Keratinocyte (primary cell): Measurements from ENCODE around the gene HOXC5. TPM values are rescaled to one million over a fixed set of nuclear protein-coding genes. Genes with fewer than 3 reads are reported as not detected.

Experiments used
- DNase-seq: peaks from one replicate; pipeline ENCODE4 v3.0.0-alpha.2; 2011; ENCODE audit warnings: low read depth, missing footprints, low spot score
- FAIRE-seq: peaks from 2 replicates; lab custom pipeline; 2011; peaks lifted over from hg19 to GRCh38; lab: Jason Lieb, UNC
- H2AFZ ChIP-seq: 2 replicates; pipeline ENCODE4 v1.6.0; 2012; ENCODE audit warnings: low read length, control low read depth, inconsistent platforms; ENCODE audit not compliant: control insufficient read depth
- H3K27ac ChIP-seq: 2 replicates; pipeline ENCODE4 v1.5.1; 2011; ENCODE audit warnings: low read length; ENCODE audit not compliant: control insufficient read depth, insufficient read depth
- H3K27me3 ChIP-seq: 3 replicates; pipeline ENCODE4 v1.6.0; 2011; ENCODE audit warnings: low read length; ENCODE audit not compliant: control insufficient read depth, insufficient read depth; ENCODE audit errors: extremely low read depth
- H3K36me3 ChIP-seq, 2 experiments: 2 replicates in 1 of 2; 3 replicates in 1 of 2; pipeline ENCODE4 v1.5.1; 2011; ENCODE audit warnings: low read length in 2 of 2, mild to moderate bottlenecking in 1 of 2; ENCODE audit not compliant: control insufficient read depth in 2 of 2, insufficient read depth in 2 of 2; ENCODE audit errors: extremely low read depth in 1 of 2
- H3K4me1 ChIP-seq: 3 replicates; pipeline ENCODE4 v1.5.1; 2011; ENCODE audit warnings: low read length; ENCODE audit not compliant: control insufficient read depth, insufficient read depth; ENCODE audit errors: extremely low read depth
- H3K4me2 ChIP-seq: 3 replicates; pipeline ENCODE4 v1.6.0; 2011; ENCODE audit warnings: low read depth, low read length; ENCODE audit not compliant: control insufficient read depth, insufficient read depth; ENCODE audit errors: extremely low read depth
- H3K4me3 ChIP-seq, 3 experiments: fragments of 200-600 bp in 1 of 3; sonication (generic) in 1 of 3; 2 replicates in 2 of 3; 3 replicates in 1 of 3; pipeline ENCODE4 v1.5.1; 2011 to 2016; ENCODE audit warnings: low read length in 3 of 3, mild to moderate bottlenecking in 3 of 3, control low read depth in 2 of 3, inconsistent platforms in 1 of 3, low read depth in 1 of 3, mixed read lengths in 1 of 3, mixed run types in 1 of 3, moderate library complexity in 1 of 3; ENCODE audit not compliant: control insufficient read depth in 2 of 3, insufficient read depth in 2 of 3; ENCODE audit errors: extremely low read depth in 1 of 3
- H3K79me2 ChIP-seq: 2 replicates; pipeline ENCODE4 v1.6.0; 2012; ENCODE audit warnings: low read length; ENCODE audit not compliant: control insufficient read depth, insufficient read depth
- H3K9ac ChIP-seq: 3 replicates; pipeline ENCODE4 v1.6.0; 2011; ENCODE audit warnings: low read length; ENCODE audit not compliant: control insufficient read depth, insufficient read depth; ENCODE audit errors: extremely low read depth
- H3K9me1 ChIP-seq: 3 replicates; pipeline ENCODE4 v1.6.0; 2011; ENCODE audit warnings: low read length; ENCODE audit not compliant: control insufficient read depth, insufficient read depth; ENCODE audit errors: extremely low read depth
- H3K9me3 ChIP-seq: 2 replicates; pipeline ENCODE4 v1.5.1; 2012; ENCODE audit warnings: low read depth, low read length; ENCODE audit not compliant: control insufficient read depth
- H4K20me1 ChIP-seq: 3 replicates; pipeline ENCODE4 v1.6.0; 2011; ENCODE audit warnings: low read length; ENCODE audit not compliant: control insufficient read depth, insufficient read depth; ENCODE audit errors: extremely low read depth
- EZH2 ChIP-seq: IDR thresholded peaks from one replicate; pipeline ENCODE4 v1.6.1; 2012; ENCODE audit warnings: inconsistent platforms, mild to moderate bottlenecking, low read length, moderate library complexity
- dilution Hi-C: fragments of 300-500 bp; cut with MboI; formaldehyde crosslinking; loops from one replicate; pipeline ENCODE4 v1.7.0; 2020; ENCODE audit warnings: low sequenced_read_pairs; ENCODE audit not compliant: extremely low pct_ligation_motif_present
- polyA plus RNA-seq, 5 experiments: library from polyadenylated mRNA; depleted of rRNA in 3 of 5; stranded (reverse) in 3 of 5; stranded (forward) in 1 of 5; unstranded in 1 of 5; fragments of >200 nt; gene quantifications; 1 replicate in 1 of 5; 2 replicates in 3 of 5; 3 replicates in 1 of 5; pipeline versions ENCODE4 v1.2.1 to v1.2.3, GENCODE V29; 2011 to 2012; ENCODE audit warnings: missing spikeins in 2 of 5, low read depth in 1 of 5, low replicate concordance in 1 of 5
- TF ChIP-seq, protein P1 (sequence below), 3 experiments: IDR thresholded peaks in 1 of 3; conservative IDR thresholded peaks in 1 of 3; optimal IDR thresholded peaks in 1 of 3; 2 replicates in 2 of 3; 3 replicates in 1 of 3; pipeline versions ENCODE3 to v1.5.1; 2011; ENCODE audit warnings: low read length in 3 of 3, mild to moderate bottlenecking in 3 of 3, moderate library complexity in 2 of 3, control low read depth in 1 of 3, inconsistent platforms in 1 of 3; ENCODE audit not compliant: insufficient read depth in 2 of 3; ENCODE audit errors: extremely low read depth in 1 of 3

The HOXC5 gene
- polyA plus RNA-seq, 1 donor (not counting 4 experiments of a cell fraction or from before 2014, with no cell fraction given) = 0.18 TPM

DNA sequence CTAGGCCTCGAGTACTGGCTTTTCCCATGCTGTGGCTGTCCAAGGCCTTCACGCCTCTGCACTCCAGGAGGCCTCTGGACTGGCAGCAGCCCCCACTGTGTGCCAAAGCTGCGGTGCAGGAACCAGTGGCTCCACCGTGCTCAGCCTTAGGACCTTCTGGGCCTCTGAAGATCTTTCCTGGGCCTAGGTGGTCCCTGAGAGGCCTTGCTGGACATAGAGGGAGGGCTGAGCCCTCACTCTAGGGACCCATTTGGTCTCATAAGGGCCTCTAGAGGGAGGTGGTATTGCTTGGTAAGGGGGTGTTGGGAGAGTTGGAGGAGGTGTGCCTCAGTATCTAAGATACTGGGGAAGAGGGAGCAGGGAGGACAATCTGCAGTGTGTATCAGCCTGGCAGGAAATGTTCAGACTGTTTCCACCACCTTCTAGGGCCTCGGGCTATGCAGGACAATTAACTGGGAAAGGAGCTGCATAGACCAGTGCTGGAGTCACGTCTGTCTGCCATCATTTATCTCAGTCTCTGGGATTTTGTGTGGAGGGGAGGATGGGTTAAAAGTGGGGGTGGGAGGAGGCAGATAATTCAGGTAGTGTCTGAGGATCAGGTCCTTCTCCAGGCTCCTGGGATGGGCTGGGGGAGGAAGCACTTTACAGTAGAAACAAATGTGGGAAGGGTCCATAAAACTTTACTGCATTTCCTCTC, 2.9 kb downstream of the HOXC5 start:
- FAIRE-seq (no peak), DNase-seq (no peak)
- Histone ChIP-seq H3K4me1 (peaks cover 39% of the 10 kb centered on the region), H3K79me2 (no peaks in the 10 kb centered on the region), H4K20me1 (no peaks in the 10 kb centered on the region), H3K9ac (no peak overlapping the region), H3K36me3 (no peaks in the 10 kb centered on the region), H2AFZ (no peak overlapping the region), H3K9me1 (no peaks in the 10 kb centered on the region), H3K9me3 (no peaks in the 10 kb centered on the region), H3K4me3 (no peak overlapping the region), H3K4me2 (no peak overlapping the region), H3K27me3 (peaks cover 3% of the 10 kb centered on the region), H3K27ac (no peak overlapping the region)
- TF ChIP-seq, protein P1, sequence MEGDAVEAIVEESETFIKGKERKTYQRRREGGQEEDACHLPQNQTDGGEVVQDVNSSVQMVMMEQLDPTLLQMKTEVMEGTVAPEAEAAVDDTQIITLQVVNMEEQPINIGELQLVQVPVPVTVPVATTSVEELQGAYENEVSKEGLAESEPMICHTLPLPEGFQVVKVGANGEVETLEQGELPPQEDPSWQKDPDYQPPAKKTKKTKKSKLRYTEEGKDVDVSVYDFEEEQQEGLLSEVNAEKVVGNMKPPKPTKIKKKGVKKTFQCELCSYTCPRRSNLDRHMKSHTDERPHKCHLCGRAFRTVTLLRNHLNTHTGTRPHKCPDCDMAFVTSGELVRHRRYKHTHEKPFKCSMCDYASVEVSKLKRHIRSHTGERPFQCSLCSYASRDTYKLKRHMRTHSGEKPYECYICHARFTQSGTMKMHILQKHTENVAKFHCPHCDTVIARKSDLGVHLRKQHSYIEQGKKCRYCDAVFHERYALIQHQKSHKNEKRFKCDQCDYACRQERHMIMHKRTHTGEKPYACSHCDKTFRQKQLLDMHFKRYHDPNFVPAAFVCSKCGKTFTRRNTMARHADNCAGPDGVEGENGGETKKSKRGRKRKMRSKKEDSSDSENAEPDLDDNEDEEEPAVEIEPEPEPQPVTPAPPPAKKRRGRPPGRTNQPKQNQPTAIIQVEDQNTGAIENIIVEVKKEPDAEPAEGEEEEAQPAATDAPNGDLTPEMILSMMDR (optimal IDR thresholded peaks at IDR 0.05 in 1 of 3, IDR thresholded peaks at IDR 0.05 in 1 of 3, conservative IDR thresholded peaks at IDR 0.05 in 1 of 3; ENCODE audit: extremely low read depth in 1 of 3, insufficient read depth in 2 of 3, low read length in 3 of 3) = no peak
- TF ChIP-seq EZH2 = no peak
- dilution Hi-C loops = no loop called here

DNA sequence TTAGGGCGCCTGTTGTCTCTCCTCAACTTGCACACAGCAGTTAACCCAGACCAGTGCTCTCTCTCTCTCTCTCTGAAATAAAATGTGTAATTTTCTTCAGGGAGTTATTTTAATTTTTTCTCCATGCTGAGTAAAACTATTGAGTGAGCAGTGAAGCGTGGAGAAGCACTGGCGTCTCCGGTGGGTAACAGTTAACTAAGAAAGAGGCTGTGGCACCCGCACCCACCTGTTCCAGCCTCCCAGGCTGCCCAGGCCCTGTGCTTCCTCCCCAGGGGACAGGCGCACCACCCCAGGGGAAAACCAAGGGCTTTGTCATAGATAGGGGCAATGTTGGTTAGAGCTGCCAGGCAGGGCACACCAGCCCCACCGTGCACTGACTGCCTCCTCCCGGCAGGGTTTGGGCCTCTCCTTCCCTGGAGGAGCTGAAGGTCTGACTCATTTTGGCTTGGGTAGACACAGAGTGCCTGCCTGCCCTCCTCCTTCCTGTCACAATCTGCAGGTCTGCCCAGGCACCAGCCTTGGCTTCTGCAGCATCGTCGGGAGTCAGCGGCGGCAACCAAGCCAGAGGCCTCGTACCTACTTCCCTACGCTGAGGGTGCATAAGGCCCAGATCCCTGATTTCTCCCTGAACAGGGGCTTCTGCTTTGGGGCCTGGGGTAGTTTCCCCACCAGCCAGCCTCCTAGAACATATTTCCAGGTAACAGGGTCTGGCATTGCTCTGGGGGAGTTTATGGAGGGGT, 3.9 kb downstream of the HOXC5 start:
- H3K9me1 ChIP-seq = no peaks in the 10 kb centered on the region
- peak overlapping the region; percentile 44 for H3K4me2 ChIP-seq
- H3K4me3 ChIP-seq = no peak overlapping the region
- H3K9me3 ChIP-seq = no peaks in the 10 kb centered on the region
- FAIRE-seq = peak; percentile 91
- DNase-seq = no peak
- no peaks in the 10 kb centered on the region for H3K79me2 ChIP-seq
- TF ChIP-seq, protein P1 (optimal IDR thresholded peaks at IDR 0.05 in 1 of 3, IDR thresholded peaks at IDR 0.05 in 1 of 3, conservative IDR thresholded peaks at IDR 0.05 in 1 of 3; ENCODE audit: extremely low read depth in 1 of 3, insufficient read depth in 2 of 3, low read length in 3 of 3) = peak; percentile 70 to 79 (median 75)
- no peak for TF ChIP-seq EZH2
- H2AFZ ChIP-seq = no peak overlapping the region
- peaks cover 39% of the 10 kb centered on the region for H3K4me1 ChIP-seq
- no peaks in the 10 kb centered on the region for H3K36me3 ChIP-seq
- dilution Hi-C loops = no loop called here
- no peaks in the 10 kb centered on the region for H4K20me1 ChIP-seq
- peaks cover 3% of the 10 kb centered on the region for H3K27me3 ChIP-seq
- no peak overlapping the region for H3K27ac ChIP-seq
- no peak overlapping the region for H3K9ac ChIP-seq
